Liver (tissue), 3 donors: ENCODE measurements around the gene SF3B5.

Experiments used
- CTCF ChIP-seq: fragments of 150-350 bp; IDR thresholded peaks from 2 replicates; pipeline ENCODE4 v1.5.1; 2017; ENCODE audit warnings: improper control_type of control experiment, low read depth, low read length; ENCODE audit not compliant: missing input control
- RAD21 ChIP-seq, 2 donors: IDR thresholded peaks; 2 replicates each; pipeline ENCODE4 v1.6.1; 2016; ENCODE audit warnings: antibody characterized with exemption in 2 of 2, mild to moderate bottlenecking in 2 of 2
- RXRA ChIP-seq, 2 donors: IDR thresholded peaks; 2 replicates each; pipeline ENCODE4 v1.6.1; 2017 to 2018; ENCODE audit warnings: antibody characterized with exemption in 2 of 2, mild to moderate bottlenecking in 1 of 2
- TAF1 ChIP-seq: conservative IDR thresholded peaks from 2 replicates; pipeline ENCODE4 v1.6.1; 2016; ENCODE audit warnings: antibody characterized with exemption, mild to moderate bottlenecking
- ZBTB33 ChIP-seq: IDR thresholded peaks from 2 replicates; pipeline ENCODE4 v1.6.1; 2016; ENCODE audit warnings: antibody characterized with exemption
- donor health status: healthy.
- donor health status: healthy.

GRCh38 chr6:144063246-144063743 is 32.1 kb downstream of the SF3B5 start:
- no peak for TF ChIP-seq CTCF
- TF ChIP-seq ZBTB33 = no peak
- TF ChIP-seq TAF1 = no peak
- no peak for TF ChIP-seq RXRA (IDR thresholded peaks at IDR 0.05)
- TF ChIP-seq RAD21 (IDR thresholded peaks at IDR 0.05) = no peak
